ENCODE results near the gene CTIF. TPM values are rescaled to one million over a fixed set of nuclear protein-coding genes. Genes with fewer than 3 reads are reported as not detected.

Gene CTIF
- total RNA-seq, 4 donors from 2014 or later: 29.0 to 61.5 (median 37.7) TPM

GRCh38 chr18:48554610-48555400 is 16.0 kb downstream of the CTIF start:
- no peak overlapping the region for H3K4me3 ChIP-seq
- 97% methylated on average over 7 of the region's 7 CpGs for WGBS
- no peak for DNase-seq (ENCODE audit: low spot score in 2 of 2)
- no peaks in the 10 kb centered on the region for H3K4me1 ChIP-seq
- H3K36me3 ChIP-seq: no peaks in the 10 kb centered on the region
- H3K9me3 ChIP-seq: no peaks in the 10 kb centered on the region
- H3K27me3 ChIP-seq: no peaks in the 10 kb centered on the region
- H3K27ac ChIP-seq: no peak overlapping the region
- TF ChIP-seq EP300 (IDR thresholded peaks at IDR 0.05) (no peak), CTCF (IDR thresholded peaks at IDR 0.05) (no peak), POLR2A (IDR thresholded peaks at IDR 0.05) (no peak), POLR2AphosphoS5 (IDR thresholded peaks at IDR 0.05) (no peak)

- Histone ChIP-seq H3K27ac (no peak overlapping the region), H3K4me1 (no peaks in the 10 kb centered on the region), H3K27me3 (no peaks in the 10 kb centered on the region), H3K9me3 (no peaks in the 10 kb centered on the region), H3K36me3 (no peaks in the 10 kb centered on the region), H3K4me3 (no peak overlapping the region)
- TF ChIP-seq EP300 (IDR thresholded peaks at IDR 0.05) (no peak), POLR2A (IDR thresholded peaks at IDR 0.05) (no peak), POLR2AphosphoS5 (IDR thresholded peaks at IDR 0.05) (no peak), CTCF (IDR thresholded peaks at IDR 0.05) (no peak)
- DNase-seq (ENCODE audit: low spot score in 2 of 2): no peak
These were observed 16.7 kb downstream of the CTIF start for GRCh38 chr18:48555465-48555995.

GRCh38 chr18:48557640-48558174 is 18.9 kb downstream of the CTIF start:
- Histone ChIP-seq H3K27me3 (no peaks in the 10 kb centered on the region), H3K4me3 (no peak overlapping the region), H3K9me3 (no peaks in the 10 kb centered on the region), H3K4me1 (peaks cover 4% of the 10 kb centered on the region), H3K36me3 (no peaks in the 10 kb centered on the region), H3K27ac (no peak overlapping the region)
- DNase-seq (ENCODE audit: low spot score in 2 of 2): no peak
- TF ChIP-seq POLR2A (IDR thresholded peaks at IDR 0.05) (no peak), EP300 (IDR thresholded peaks at IDR 0.05) (no peak), CTCF (IDR thresholded peaks at IDR 0.05) (no peak), POLR2AphosphoS5 (IDR thresholded peaks at IDR 0.05) (no peak)
- 97% methylated on average over 2 of the region's 2 CpGs for WGBS

GRCh38 chr18:48558248-48558647 is 19.4 kb downstream of the CTIF start:
- H3K4me3 ChIP-seq: no peak overlapping the region
- peaks cover 9% of the 10 kb centered on the region for H3K4me1 ChIP-seq
- no peak for DNase-seq (ENCODE audit: low spot score in 2 of 2)
- H3K27ac ChIP-seq: no peak overlapping the region
- no peaks in the 10 kb centered on the region for H3K36me3 ChIP-seq
- no peaks in the 10 kb centered on the region for H3K9me3 ChIP-seq
- WGBS: 64% methylated on average over 2 of the region's 2 CpGs
- TF ChIP-seq CTCF (IDR thresholded peaks at IDR 0.05) (no peak), POLR2AphosphoS5 (IDR thresholded peaks at IDR 0.05) (no peak), POLR2A (IDR thresholded peaks at IDR 0.05) (no peak), EP300 (IDR thresholded peaks at IDR 0.05) (no peak)
- no peaks in the 10 kb centered on the region for H3K27me3 ChIP-seq

DNA sequence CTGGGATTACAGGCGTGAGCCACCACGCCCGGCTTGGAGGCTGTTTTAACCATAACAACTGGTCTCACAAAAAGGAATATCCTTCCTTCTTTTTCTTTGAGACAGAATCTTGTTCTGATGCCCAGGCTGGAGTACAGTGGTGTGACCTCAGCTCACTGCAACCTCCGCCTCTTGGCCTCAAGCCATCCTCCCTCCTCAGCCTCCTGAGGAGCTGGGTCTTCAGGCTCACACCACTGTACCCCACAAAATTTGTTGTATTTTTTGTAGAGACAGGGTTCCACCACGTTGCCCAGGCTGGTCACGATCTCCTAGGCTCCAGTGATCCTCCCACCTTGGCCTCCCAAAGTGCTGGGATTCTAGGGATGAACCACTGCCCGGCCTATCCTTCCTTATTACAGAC is 21.7 kb downstream of the CTIF start:
- no peaks in the 10 kb centered on the region for H3K36me3 ChIP-seq
- H3K9me3 ChIP-seq: no peaks in the 10 kb centered on the region
- H3K4me1 ChIP-seq: peaks cover 12% of the 10 kb centered on the region
- no peak for DNase-seq (ENCODE audit: low spot score in 2 of 2)
- no peak overlapping the region for H3K4me3 ChIP-seq
- no peaks in the 10 kb centered on the region for H3K27me3 ChIP-seq
- no peak overlapping the region for H3K27ac ChIP-seq
- TF ChIP-seq POLR2A (IDR thresholded peaks at IDR 0.05) (no peak), CTCF (IDR thresholded peaks at IDR 0.05) (no peak), POLR2AphosphoS5 (IDR thresholded peaks at IDR 0.05) (no peak), EP300 (IDR thresholded peaks at IDR 0.05) (no peak)
- 96% methylated on average over 7 of the region's 7 CpGs for WGBS
